Measurements from ENCODE around the gene AHI1.

DNA sequence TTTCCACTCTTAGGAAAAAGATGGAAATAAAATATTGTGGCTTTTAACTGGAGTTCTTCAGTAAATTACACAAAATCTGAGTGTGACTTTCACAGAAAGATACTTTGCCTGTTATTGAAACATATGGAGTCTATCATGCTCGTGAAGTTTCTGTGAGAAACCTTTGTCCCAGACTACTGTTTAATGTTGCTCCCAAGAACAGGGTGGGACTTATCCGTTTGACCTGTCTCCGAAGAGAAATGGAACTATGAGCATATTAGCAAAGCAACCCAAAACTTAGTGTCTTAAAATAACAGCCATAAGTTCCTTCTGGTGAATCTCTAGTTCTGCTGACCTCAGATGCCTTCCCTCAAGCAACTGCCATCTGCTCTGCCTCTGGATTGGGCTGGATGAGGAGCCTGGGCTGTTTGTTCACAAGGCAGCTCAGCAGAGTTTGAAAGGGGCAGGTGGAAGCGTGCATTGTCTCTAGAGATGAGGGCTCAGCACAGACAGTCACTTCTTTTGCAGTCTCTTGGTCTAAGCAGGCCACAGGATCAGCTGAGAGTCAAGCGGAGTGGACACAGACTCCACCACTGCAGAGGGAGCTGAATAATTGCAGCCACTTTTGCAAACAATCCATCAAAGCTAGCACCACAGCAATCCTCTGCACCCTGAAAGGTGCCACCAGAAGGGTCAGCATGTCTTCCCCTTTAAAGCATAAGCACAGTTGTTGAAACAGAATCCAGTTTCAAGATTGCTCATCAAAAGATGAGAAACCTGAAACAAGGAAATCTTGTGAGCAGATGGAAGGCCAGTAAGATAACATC, 263.7 kb downstream of the AHI1 start:
- TF ChIP-seq CTCF (IDR thresholded peaks at IDR 0.05) (no peak), ZFX (IDR thresholded peaks at IDR 0.05; ENCODE audit: borderline replicate concordance) (no peak)
